ENCODE data around the gene AKT3. TPM values are rescaled to one million over a fixed set of nuclear protein-coding genes. Genes with fewer than 3 reads are reported as not detected.

AKT3 gene
- polyA plus RNA-seq, 3 donors = 0.81 to 1.7 (median 1.4) TPM

DNA sequence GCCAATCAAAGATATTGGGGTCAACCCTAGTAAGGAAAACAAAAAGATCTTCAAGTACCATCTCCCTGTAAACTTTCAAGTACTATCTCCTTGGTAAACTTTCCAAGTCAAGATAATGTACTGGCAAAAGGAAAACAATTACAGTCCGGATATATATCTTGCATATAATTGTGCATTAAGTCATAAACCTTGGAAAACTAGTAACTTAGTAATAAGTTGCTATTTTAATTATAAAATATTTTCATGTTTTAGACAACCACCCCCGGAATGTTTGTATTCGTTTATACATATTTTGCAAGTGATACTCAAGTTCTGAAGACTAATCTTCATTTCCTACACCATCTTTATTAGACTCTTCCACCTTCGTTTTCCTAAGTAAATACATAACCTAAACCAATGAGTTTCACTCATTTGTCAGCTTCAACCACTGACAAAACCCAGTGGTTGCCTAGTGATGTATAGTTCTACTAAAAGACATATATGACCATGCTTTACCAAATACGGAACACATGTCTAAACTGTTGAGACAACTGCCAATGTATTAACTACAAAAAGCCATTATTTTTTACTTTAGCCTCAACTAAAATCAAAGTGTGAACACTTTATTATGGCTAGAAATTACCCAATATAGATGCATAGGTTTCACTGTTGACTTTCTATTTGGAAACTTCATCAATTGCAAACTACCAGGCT lies 1.7 kb downstream of the AKT3 start:
- Histone ChIP-seq H3K27ac (ENCODE audit: low read depth in 1 of 2, low read length in 2 of 2) (no peak overlapping the region), H3K79me2 (ENCODE audit: insufficient read depth, low read length) (no peaks in the 10 kb centered on the region), H3K9me3 (replicated peaks in 1 of 2; ENCODE audit: control insufficient read depth in 1 of 2, insufficient read depth in 1 of 2, low read length in 2 of 2) (no peaks in the 10 kb centered on the region), H3K4me3 (replicated peaks in 1 of 3; ENCODE audit: low read depth in 2 of 3, low read length in 3 of 3) (peak overlapping the region in 1 of 3 experiments; percentile 80), H3K27me3 (ENCODE audit: control insufficient read depth in 2 of 2, insufficient read depth in 2 of 2, low read length in 2 of 2) (peaks cover 17 to 49% of the 10 kb centered on the region in 2 donors), H4K20me1 (ENCODE audit: insufficient read depth, low read length) (no peaks in the 10 kb centered on the region), H2AFZ (ENCODE audit: insufficient read depth, low read depth, low read length, poor library complexity, severe bottlenecking) (peak overlapping the region; percentile 94), H3K36me3 (replicated peaks in 1 of 2; ENCODE audit: control insufficient read depth in 1 of 2, insufficient read depth in 2 of 2, low read length in 2 of 2) (no peaks in the 10 kb centered on the region), H3K4me2 (replicated peaks; ENCODE audit: extremely low read depth, low read length, poor library complexity, severe bottlenecking) (peak overlapping the region; percentile 84), H3K4me1 (ENCODE audit: control insufficient read depth in 1 of 2, insufficient read depth in 2 of 2, low read length in 2 of 2) (peaks cover 11 to 28% of the 10 kb centered on the region in 2 donors), H3K9ac (ENCODE audit: insufficient read depth, low read length, poor library complexity, severe bottlenecking) (no peak overlapping the region)
- Mint-ChIP-seq H3K36me3 (peaks cover 0 to 5% of the 10 kb centered on the region in 2 donors), H3K9me3 (peaks cover 0 to 3% (median 2%) of the 10 kb centered on the region in 7 donors), H3K27me3 (ENCODE audit: low read depth in 3 of 3) (peaks cover 27 to 42% (median 27%) of the 10 kb centered on the region in 3 donors), H3K4me3 (peak overlapping the region; percentile 57 to 91), H3K27ac (no peak overlapping the region), H3K4me1 (peaks cover 18% of the 10 kb centered on the region)
- intact Hi-C loops (cut with micrococcal nuclease) = no loop called here
- WGBS (ENCODE audit: insufficient coverage) = no CpG with 5 or more reads among the region's 5 CpGs
- TF ChIP-seq, protein P1, sequence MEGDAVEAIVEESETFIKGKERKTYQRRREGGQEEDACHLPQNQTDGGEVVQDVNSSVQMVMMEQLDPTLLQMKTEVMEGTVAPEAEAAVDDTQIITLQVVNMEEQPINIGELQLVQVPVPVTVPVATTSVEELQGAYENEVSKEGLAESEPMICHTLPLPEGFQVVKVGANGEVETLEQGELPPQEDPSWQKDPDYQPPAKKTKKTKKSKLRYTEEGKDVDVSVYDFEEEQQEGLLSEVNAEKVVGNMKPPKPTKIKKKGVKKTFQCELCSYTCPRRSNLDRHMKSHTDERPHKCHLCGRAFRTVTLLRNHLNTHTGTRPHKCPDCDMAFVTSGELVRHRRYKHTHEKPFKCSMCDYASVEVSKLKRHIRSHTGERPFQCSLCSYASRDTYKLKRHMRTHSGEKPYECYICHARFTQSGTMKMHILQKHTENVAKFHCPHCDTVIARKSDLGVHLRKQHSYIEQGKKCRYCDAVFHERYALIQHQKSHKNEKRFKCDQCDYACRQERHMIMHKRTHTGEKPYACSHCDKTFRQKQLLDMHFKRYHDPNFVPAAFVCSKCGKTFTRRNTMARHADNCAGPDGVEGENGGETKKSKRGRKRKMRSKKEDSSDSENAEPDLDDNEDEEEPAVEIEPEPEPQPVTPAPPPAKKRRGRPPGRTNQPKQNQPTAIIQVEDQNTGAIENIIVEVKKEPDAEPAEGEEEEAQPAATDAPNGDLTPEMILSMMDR (IDR thresholded peaks at IDR 0.05) = no peak
- DNase-seq = no peak

DNA sequence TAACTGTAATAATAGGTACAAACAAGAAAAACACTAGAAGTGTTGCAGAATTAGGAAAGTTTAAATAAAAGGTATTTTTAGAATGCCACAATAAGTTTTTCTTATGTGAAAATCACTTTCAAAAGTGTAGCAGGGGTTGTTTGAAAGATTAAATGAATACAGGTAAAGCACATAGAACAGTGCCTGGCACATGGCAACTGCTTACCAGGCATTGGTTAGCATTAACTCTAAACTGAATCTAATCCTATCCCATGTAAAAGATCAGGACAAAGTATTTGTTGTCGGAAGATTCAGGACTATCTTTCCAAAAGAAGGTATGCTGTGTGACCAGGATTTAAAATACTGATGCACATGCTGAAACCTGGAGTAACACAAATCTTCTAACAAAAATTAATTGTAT lies 3.3 kb downstream of the AKT3 start:
- Mint-ChIP-seq H3K9me3 (peaks cover 0 to 3% (median 0%) of the 10 kb centered on the region in 7 donors), H3K27ac (no peak overlapping the region), H3K4me3 (peak overlapping the region in 1 of 2 donors; percentile 0), H3K4me1 (peaks cover 24% of the 10 kb centered on the region), H3K27me3 (ENCODE audit: low read depth in 3 of 3) (peaks cover 19 to 33% (median 22%) of the 10 kb centered on the region in 3 donors), H3K36me3 (peaks cover 0 to 5% of the 10 kb centered on the region in 2 donors)
- Histone ChIP-seq H3K9ac (ENCODE audit: insufficient read depth, low read length, poor library complexity, severe bottlenecking) (no peak overlapping the region), H3K79me2 (ENCODE audit: insufficient read depth, low read length) (no peaks in the 10 kb centered on the region), H3K27me3 (ENCODE audit: control insufficient read depth in 2 of 2, insufficient read depth in 2 of 2, low read length in 2 of 2) (peaks cover 15 to 37% of the 10 kb centered on the region in 2 donors), H3K36me3 (replicated peaks in 1 of 2; ENCODE audit: control insufficient read depth in 1 of 2, insufficient read depth in 2 of 2, low read length in 2 of 2) (no peaks in the 10 kb centered on the region), H3K4me1 (ENCODE audit: control insufficient read depth in 1 of 2, insufficient read depth in 2 of 2, low read length in 2 of 2) (peaks cover 11 to 33% of the 10 kb centered on the region in 2 donors), H4K20me1 (ENCODE audit: insufficient read depth, low read length) (no peaks in the 10 kb centered on the region), H3K4me3 (replicated peaks in 1 of 3; ENCODE audit: low read depth in 2 of 3, low read length in 3 of 3) (no peak overlapping the region), H2AFZ (ENCODE audit: insufficient read depth, low read depth, low read length, poor library complexity, severe bottlenecking) (no peak overlapping the region), H3K4me2 (replicated peaks; ENCODE audit: extremely low read depth, low read length, poor library complexity, severe bottlenecking) (no peak overlapping the region), H3K9me3 (replicated peaks in 1 of 2; ENCODE audit: control insufficient read depth in 1 of 2, insufficient read depth in 1 of 2, low read length in 2 of 2) (no peaks in the 10 kb centered on the region), H3K27ac (ENCODE audit: low read depth in 1 of 2, low read length in 2 of 2) (no peak overlapping the region)
- intact Hi-C loops (cut with micrococcal nuclease) = no loop called here
- TF ChIP-seq, protein P1 (IDR thresholded peaks at IDR 0.05) = no peak
- DNase-seq = no peak
- WGBS (ENCODE audit: insufficient coverage) = no CpG with 5 or more reads among the region's 1 CpG

Measured in CD14-positive monocyte (primary cell).